B cell (primary cell): Measurements from ENCODE around the gene PTMA. TPM values are rescaled to one million over a fixed set of nuclear protein-coding genes. Genes with fewer than 3 reads are reported as not detected.

Experiments used
- ATAC-seq: fragments of 200-7000 bp; cut with Tn5 transposase; one replicate; pipeline ENCODE4 v1.10.0; 2021; ENCODE audit warnings: low read depth, mild to moderate bottlenecking, moderate number of reproducible peaks, moderate library complexity
- CTCF ChIA-PET: fragments of 350-600 bp; sonication (Branson Sonifier 250); formaldehyde crosslinking; loops from one replicate; lab custom pipeline; 2021; ENCODE audit warnings: antibody characterized with exemption, inconsistent platforms; lab: Charles Lee
- POLR2A ChIA-PET: fragments of 350-600 bp; sonication (Branson Sonifier 250); formaldehyde crosslinking; loops from one replicate; lab custom pipeline; 2021; ENCODE audit warnings: antibody characterized with exemption; lab: Charles Lee
- DNase-seq: peaks from one replicate; pipeline ENCODE4 v3.0.0; 2013
- H2AFZ ChIP-seq: 2 replicates; pipeline ENCODE4 v1.6.1; 2012; ENCODE audit warnings: mild to moderate bottlenecking, low read depth, low read length; ENCODE audit not compliant: insufficient read depth, poor library complexity, severe bottlenecking
- H3K27ac ChIP-seq, 2 donors: 1 replicate in 1 of 2; 2 replicates in 1 of 2; pipeline ENCODE4 v1.5.1; 2012 to 2013; ENCODE audit warnings: low read length in 2 of 2, mild to moderate bottlenecking in 2 of 2, moderate library complexity in 1 of 2
- H3K27me3 ChIP-seq, 4 experiments: fragments of 200-600 bp in 1 of 4; sonication (generic) in 1 of 4; replicated peaks in 1 of 4; 1 replicate in 2 of 4; 2 replicates in 2 of 4; pipeline versions ENCODE4 v1.6.1 to v1.7.0; 2013 to 2016; ENCODE audit warnings: low read length in 3 of 4, mild to moderate bottlenecking in 2 of 4, mixed read lengths in 1 of 4, moderate library complexity in 1 of 4; ENCODE audit not compliant: insufficient read depth in 4 of 4, control insufficient read depth in 3 of 4; ENCODE audit errors: control extremely low read depth in 1 of 4
- H3K36me3 ChIP-seq, 2 experiments: replicated peaks in 1 of 2; 1 replicate in 1 of 2; 2 replicates in 1 of 2; pipeline versions ENCODE4 v1.6.1 to v1.7.1; 2013; ENCODE audit warnings: low read length in 1 of 2; ENCODE audit not compliant: insufficient read depth in 2 of 2, control insufficient read depth in 1 of 2; ENCODE audit errors: control extremely low read depth in 1 of 2, extremely low read depth in 1 of 2
- H3K4me1 ChIP-seq, 2 donors: fragments of 200-600 bp in 1 of 2; sonication (generic) in 1 of 2; 1 replicate in 1 of 2; 2 replicates in 1 of 2; pipeline versions ENCODE4 v1.5.1 to v1.6.1; 2013 to 2017; ENCODE audit warnings: low read length in 2 of 2; ENCODE audit not compliant: control insufficient read depth in 2 of 2, insufficient read depth in 2 of 2
- H3K4me2 ChIP-seq: replicated peaks from 2 replicates; pipeline ENCODE3; 2012; ENCODE audit warnings: mild to moderate bottlenecking, low read depth, low read length; ENCODE audit not compliant: poor library complexity, severe bottlenecking
- H3K4me3 ChIP-seq, 5 experiments: fragments of 200-600 bp in 1 of 5; sonication (generic) in 1 of 5; 1 replicate in 3 of 5; 2 replicates in 2 of 5; pipeline versions ENCODE4 v1.5.1 to v1.7.0; 2011 to 2016; ENCODE audit warnings: low read length in 4 of 5, mild to moderate bottlenecking in 4 of 5, low read depth in 2 of 5, control low read depth in 1 of 5, moderate library complexity in 1 of 5; ENCODE audit not compliant: insufficient read depth in 1 of 5; ENCODE audit errors: control extremely low read depth in 1 of 5, extremely low read depth in 1 of 5
- H3K79me2 ChIP-seq: fragments of 200-600 bp; sonication (generic); one replicate; pipeline ENCODE4 v1.6.0; 2016; ENCODE audit warnings: low read length; ENCODE audit not compliant: control insufficient read depth, insufficient read depth
- H3K9ac ChIP-seq: fragments of 200-600 bp; sonication (generic); 2 replicates; pipeline ENCODE4 v1.6.1; 2017; ENCODE audit warnings: mild to moderate bottlenecking, low read length, moderate library complexity
- H3K9me3 ChIP-seq, 3 donors: one replicate each; pipeline versions ENCODE4 v1.6.1 to v1.7.1; 2013; ENCODE audit warnings: low read length in 2 of 3; ENCODE audit not compliant: control insufficient read depth in 2 of 3, insufficient read depth in 1 of 3; ENCODE audit errors: control extremely low read depth in 1 of 3
- H4K20me1 ChIP-seq: 2 replicates; pipeline ENCODE4 v1.6.0; 2012; ENCODE audit warnings: mild to moderate bottlenecking, low read length; ENCODE audit not compliant: insufficient read depth, control insufficient read depth, poor library complexity, severe bottlenecking
- H3K27ac Mint-ChIP-seq: one replicate; pipeline ENCODE4 v1.8.0; 2021; ENCODE audit warnings: mixed read lengths
- H3K27me3 Mint-ChIP-seq: one replicate; pipeline ENCODE4 v1.8.0; 2021; ENCODE audit warnings: mixed read lengths
- H3K4me1 Mint-ChIP-seq: one replicate; pipeline ENCODE4 v1.8.0; 2021; ENCODE audit warnings: mixed read lengths
- H3K4me3 Mint-ChIP-seq: one replicate; pipeline ENCODE4 v1.8.0; 2021; ENCODE audit warnings: mixed read lengths
- H3K9me3 Mint-ChIP-seq: one replicate; pipeline ENCODE4 v1.8.0; 2022; ENCODE audit warnings: mixed read lengths; ENCODE audit not compliant: insufficient read depth
- EZH2 ChIP-seq: IDR thresholded peaks from 2 replicates; pipeline ENCODE4 v1.6.1; 2012; ENCODE audit warnings: borderline replicate concordance, low read depth, mild to moderate bottlenecking, moderate library complexity, low read length; ENCODE audit not compliant: insufficient read depth, poor library complexity, severe bottlenecking
- WGBS: methylation state at CpG from one replicate; pipeline ENCODE4 v1.1.5; 2013; ENCODE audit warnings: missing lambda C conversion rate; ENCODE audit not compliant: insufficient coverage; 5-methylcytosine and 5-hydroxymethylcytosine counted together
- intact Hi-C: fragments of 100-400 bp; cut with micrococcal nuclease; formaldehyde crosslinking; loops from one replicate; pipeline ENCODE4 v1.10.0; 2022
- polyA plus RNA-seq: library from polyadenylated mRNA; depleted of rRNA; stranded (reverse); fragments of >200 nt; gene quantifications from 2 replicates; pipeline ENCODE4 v1.2.3, GENCODE V29; 2012
- total RNA-seq, 2 donors: library from RNA; stranded (reverse); fragments of 120-200 nt in 1 of 2; gene quantifications; 1 replicate in 1 of 2; 2 replicates in 1 of 2; pipeline versions ENCODE4 v1.2.3 to v1.2.4, GENCODE V29; 2013 to 2022
- TF ChIP-seq, protein P1 (sequence below): fragments of 200-600 bp; IDR thresholded peaks from one replicate; pipeline ENCODE4 v1.8.0; 2022; ENCODE audit warnings: antibody characterized with exemption, mild to moderate bottlenecking

Gene PTMA
- total and polyA plus RNA-seq, 2 donors (not counting 1 experiment from before 2014, with no cell fraction given) = 713 to 2,282 TPM

DNA sequence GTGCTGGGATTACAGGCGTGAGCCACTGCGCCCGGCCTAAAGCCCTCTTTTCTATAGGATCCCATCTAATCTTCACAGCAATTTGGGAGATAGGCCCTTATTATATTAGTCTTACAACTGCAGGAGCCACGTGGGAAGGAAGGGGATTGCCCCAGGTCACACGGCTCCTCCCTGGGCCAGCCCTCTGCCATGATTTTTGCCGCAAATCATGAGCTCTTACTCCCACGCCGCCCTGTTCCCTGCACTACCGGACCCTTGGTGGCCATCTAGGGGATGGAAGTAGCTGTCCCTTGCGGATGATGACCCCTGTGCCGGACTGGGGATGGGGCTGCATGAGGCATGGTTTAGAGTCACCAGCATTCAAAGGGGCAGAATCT is 28.4 kb upstream of the PTMA start:
- Mint-ChIP-seq H3K4me1 (peaks cover 52% of the 10 kb centered on the region), H3K9me3 (no peaks in the 10 kb centered on the region), H3K4me3 (peak overlapping the region; percentile 81), H3K27ac (peak overlapping the region; percentile 83), H3K27me3 (no peaks in the 10 kb centered on the region)
- H3K9ac ChIP-seq = no peak overlapping the region
- no peak overlapping the region for H3K4me3 ChIP-seq
- H2AFZ ChIP-seq = no peak overlapping the region
- H3K9me3 ChIP-seq = peaks cover 0 to 8% (median 0%) of the 10 kb centered on the region in 3 donors
- POLR2A ChIA-PET = interaction anchor here (0.5 to 3.7 kb wide), 8 partner anchors 8 to 286 kb away, joined by 3 to 30 read pairs (median 4); partner anchors contain the start of gene PTMA
- H3K36me3 ChIP-seq = no peaks in the 10 kb centered on the region
- WGBS = 87% methylated on average over 10 of the region's 11 CpGs
- no peaks in the 10 kb centered on the region for H4K20me1 ChIP-seq
- H3K27ac ChIP-seq = no peak overlapping the region
- H3K79me2 ChIP-seq = peaks cover 3% of the 10 kb centered on the region
- DNase-seq (peak; percentile 41), ATAC-seq (no peak)
- H3K4me2 ChIP-seq = no peak overlapping the region
- CTCF ChIA-PET = interaction anchor here (0.6 to 21.6 kb wide), 7 partner anchors 11 to 69 kb away, joined by 3 to 785 read pairs (median 7); no protein-coding TSS in a partner anchor
- no peaks in the 10 kb centered on the region for H3K27me3 ChIP-seq
- H3K4me1 ChIP-seq = peaks cover 32 to 62% of the 10 kb centered on the region in 2 donors
- TF ChIP-seq, protein P1, sequence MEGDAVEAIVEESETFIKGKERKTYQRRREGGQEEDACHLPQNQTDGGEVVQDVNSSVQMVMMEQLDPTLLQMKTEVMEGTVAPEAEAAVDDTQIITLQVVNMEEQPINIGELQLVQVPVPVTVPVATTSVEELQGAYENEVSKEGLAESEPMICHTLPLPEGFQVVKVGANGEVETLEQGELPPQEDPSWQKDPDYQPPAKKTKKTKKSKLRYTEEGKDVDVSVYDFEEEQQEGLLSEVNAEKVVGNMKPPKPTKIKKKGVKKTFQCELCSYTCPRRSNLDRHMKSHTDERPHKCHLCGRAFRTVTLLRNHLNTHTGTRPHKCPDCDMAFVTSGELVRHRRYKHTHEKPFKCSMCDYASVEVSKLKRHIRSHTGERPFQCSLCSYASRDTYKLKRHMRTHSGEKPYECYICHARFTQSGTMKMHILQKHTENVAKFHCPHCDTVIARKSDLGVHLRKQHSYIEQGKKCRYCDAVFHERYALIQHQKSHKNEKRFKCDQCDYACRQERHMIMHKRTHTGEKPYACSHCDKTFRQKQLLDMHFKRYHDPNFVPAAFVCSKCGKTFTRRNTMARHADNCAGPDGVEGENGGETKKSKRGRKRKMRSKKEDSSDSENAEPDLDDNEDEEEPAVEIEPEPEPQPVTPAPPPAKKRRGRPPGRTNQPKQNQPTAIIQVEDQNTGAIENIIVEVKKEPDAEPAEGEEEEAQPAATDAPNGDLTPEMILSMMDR = no peak
- TF ChIP-seq EZH2 = no peak
- intact Hi-C loops = loop anchor here (10.0 kb wide), 1 partner anchor 165 kb away; no protein-coding TSS in a partner anchor

DNA sequence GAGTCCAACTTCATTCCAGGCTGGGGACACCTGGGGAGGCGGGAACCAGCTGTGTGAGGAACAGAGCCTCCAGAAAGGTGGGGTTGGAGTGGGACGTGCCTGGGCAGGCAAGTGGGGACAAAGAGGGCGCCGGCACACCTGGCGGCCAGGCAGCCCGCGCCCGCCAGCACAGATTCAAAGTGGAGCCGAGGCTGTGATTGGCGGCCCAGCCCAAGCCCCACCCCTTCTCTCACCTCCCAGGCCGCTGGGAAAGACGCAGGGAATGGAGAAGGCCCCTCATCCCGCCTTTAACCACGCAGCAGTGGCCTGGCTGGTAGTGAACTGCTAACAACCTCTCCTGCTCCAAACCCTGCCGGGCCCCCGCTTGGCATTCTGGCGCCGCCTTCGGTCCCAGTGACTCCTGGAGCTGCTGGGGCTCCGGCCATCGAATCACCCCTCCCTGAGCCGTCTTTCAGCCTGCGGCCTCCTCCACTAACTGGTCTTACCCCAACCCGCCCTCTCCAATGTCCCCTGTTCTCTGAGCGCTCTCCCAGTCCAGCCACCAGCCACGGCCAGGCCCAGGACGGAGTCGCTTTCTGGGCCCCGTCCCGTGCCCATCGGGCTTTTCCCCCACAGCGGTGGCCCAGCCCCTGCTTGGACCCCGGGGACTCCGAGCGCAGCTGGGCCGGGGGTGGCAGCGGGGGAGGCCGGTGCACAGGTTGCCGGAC is 27.9 kb upstream of the PTMA start:
- intact Hi-C loops = no loop called here
- H3K27ac Mint-ChIP-seq = peak overlapping the region; percentile 86
- CTCF ChIA-PET = interaction anchor here (0.6 to 21.6 kb wide), 10 partner anchors 6 to 69 kb away, joined by 3 to 785 read pairs (median 10); partner anchors contain the start of gene PTMA

More for the DNA sequence above, 27.9 kb upstream of the PTMA start:
- Histone ChIP-seq H3K79me2 (peaks cover 3% of the 10 kb centered on the region), H4K20me1 (no peaks in the 10 kb centered on the region), H3K4me2 (peak overlapping the region; percentile 95), H3K36me3 (no peaks in the 10 kb centered on the region), H3K9ac (peak overlapping the region; percentile 64), H3K4me3 (peak overlapping the region in 4 of 5 experiments; percentile 33 to 61 (median 52)), H3K27ac (peak overlapping the region; percentile 29 to 71), H3K4me1 (peaks cover 28 to 61% of the 10 kb centered on the region in 2 donors), H2AFZ (peak overlapping the region; percentile 88), H3K9me3 (peaks cover 0 to 8% (median 0%) of the 10 kb centered on the region in 3 donors), H3K27me3 (no peaks in the 10 kb centered on the region)
- TF ChIP-seq, protein P1 = no peak
- TF ChIP-seq EZH2 = no peak
- H3K9me3 Mint-ChIP-seq = no peaks in the 10 kb centered on the region
- POLR2A ChIA-PET = interaction anchor here (0.6 to 3.7 kb wide), 7 partner anchors 9 to 428 kb away, joined by 3 to 30 read pairs (median 4); partner anchors contain the start of gene PTMA
- ATAC-seq (no peak), DNase-seq (no peak)
- WGBS = 45% methylated on average over 30 of the region's 39 CpGs
- no peaks in the 10 kb centered on the region for H3K27me3 Mint-ChIP-seq
- peaks cover 52% of the 10 kb centered on the region for H3K4me1 Mint-ChIP-seq
- peak overlapping the region; percentile 81 for H3K4me3 Mint-ChIP-seq
